Neural crest cell (in vitro differentiated cells): ENCODE measurements around the gene PCYT2. TPM values are rescaled to one million over a fixed set of nuclear protein-coding genes. Genes with fewer than 3 reads are reported as not detected.

Experiments used
- DNase-seq: peaks from one replicate; pipeline ENCODE4 v3.0.0; 2021; ENCODE audit warnings: low read depth, mixed read lengths, low spot score
- H3K27ac Mint-ChIP-seq: one replicate; pipeline ENCODE4 v1.8.0; 2021; ENCODE audit warnings: mild to moderate bottlenecking, mixed read lengths; ENCODE audit not compliant: unreplicated experiment
- H3K27me3 Mint-ChIP-seq: 2 replicates; pipeline ENCODE4 v1.8.0; 2021; ENCODE audit warnings: low read depth, mild to moderate bottlenecking, mixed read lengths
- H3K36me3 Mint-ChIP-seq: 2 replicates; pipeline ENCODE4 v1.8.0; 2021; ENCODE audit warnings: low read depth, mild to moderate bottlenecking, mixed read lengths
- H3K4me1 Mint-ChIP-seq: 2 replicates; pipeline ENCODE4 v1.8.0; 2021; ENCODE audit warnings: mixed read lengths
- H3K4me3 Mint-ChIP-seq: one replicate; pipeline ENCODE4 v1.8.0; 2021; ENCODE audit warnings: mild to moderate bottlenecking, mixed read lengths
- H3K9me3 Mint-ChIP-seq: 2 replicates; pipeline ENCODE4 v1.8.0; 2021; ENCODE audit warnings: mixed read lengths
- total RNA-seq: library from RNA; stranded (reverse); gene quantifications from 2 replicates; pipeline ENCODE4 v1.2.1, GENCODE V29; 2021
- TF ChIP-seq, protein P1 (sequence below): fragments of 200-600 bp; sonication (generic); conservative IDR thresholded peaks from 2 replicates; pipeline ENCODE4 v1.5.0; 2021; ENCODE audit warnings: antibody characterized with exemption, mild to moderate bottlenecking

Gene PCYT2
- total RNA-seq, 1 donor from 2014 or later = 92.4 TPM

DNA sequence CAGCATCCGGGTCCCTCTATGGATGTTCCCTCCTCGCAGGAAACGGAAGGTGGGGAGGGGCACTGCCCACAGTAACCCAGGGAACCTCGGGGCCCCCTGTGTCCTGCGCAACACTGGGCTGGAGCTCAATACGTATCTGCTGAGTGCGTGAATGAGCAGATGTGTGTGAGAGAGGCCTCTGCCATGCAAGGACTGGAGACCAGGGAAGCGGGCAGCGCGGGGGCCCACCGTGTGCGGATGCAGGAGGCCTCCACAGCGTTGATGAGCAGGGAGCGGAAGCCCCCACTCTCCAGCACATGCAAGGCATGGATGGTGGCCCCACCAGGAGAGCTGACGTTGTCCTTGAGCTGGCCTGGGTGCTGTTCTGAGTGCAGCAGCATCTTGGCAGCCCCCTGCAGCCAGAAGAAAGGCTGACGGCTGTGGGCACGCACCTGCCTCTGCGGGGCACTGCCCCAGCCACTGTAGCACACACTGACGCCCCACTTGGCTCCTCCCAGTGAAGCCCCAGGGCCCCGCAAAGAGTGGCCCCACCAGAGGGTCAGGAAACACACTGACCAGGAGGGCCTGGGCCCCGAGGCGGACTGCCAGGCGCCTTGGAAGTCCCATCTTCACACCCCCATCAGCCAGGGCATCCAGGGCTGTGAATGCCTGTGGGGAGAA is 23.0 kb upstream of the PCYT2 start:
- Mint-ChIP-seq H3K4me3 (peak overlapping the region; percentile 74), H3K27ac (no peak overlapping the region), H3K9me3 (no peaks in the 10 kb centered on the region), H3K36me3 (no peaks in the 10 kb centered on the region), H3K4me1 (peaks cover 23% of the 10 kb centered on the region), H3K27me3 (peaks cover 2% of the 10 kb centered on the region)
- DNase-seq = no peak
- TF ChIP-seq, protein P1, sequence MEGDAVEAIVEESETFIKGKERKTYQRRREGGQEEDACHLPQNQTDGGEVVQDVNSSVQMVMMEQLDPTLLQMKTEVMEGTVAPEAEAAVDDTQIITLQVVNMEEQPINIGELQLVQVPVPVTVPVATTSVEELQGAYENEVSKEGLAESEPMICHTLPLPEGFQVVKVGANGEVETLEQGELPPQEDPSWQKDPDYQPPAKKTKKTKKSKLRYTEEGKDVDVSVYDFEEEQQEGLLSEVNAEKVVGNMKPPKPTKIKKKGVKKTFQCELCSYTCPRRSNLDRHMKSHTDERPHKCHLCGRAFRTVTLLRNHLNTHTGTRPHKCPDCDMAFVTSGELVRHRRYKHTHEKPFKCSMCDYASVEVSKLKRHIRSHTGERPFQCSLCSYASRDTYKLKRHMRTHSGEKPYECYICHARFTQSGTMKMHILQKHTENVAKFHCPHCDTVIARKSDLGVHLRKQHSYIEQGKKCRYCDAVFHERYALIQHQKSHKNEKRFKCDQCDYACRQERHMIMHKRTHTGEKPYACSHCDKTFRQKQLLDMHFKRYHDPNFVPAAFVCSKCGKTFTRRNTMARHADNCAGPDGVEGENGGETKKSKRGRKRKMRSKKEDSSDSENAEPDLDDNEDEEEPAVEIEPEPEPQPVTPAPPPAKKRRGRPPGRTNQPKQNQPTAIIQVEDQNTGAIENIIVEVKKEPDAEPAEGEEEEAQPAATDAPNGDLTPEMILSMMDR = no peak

DNA sequence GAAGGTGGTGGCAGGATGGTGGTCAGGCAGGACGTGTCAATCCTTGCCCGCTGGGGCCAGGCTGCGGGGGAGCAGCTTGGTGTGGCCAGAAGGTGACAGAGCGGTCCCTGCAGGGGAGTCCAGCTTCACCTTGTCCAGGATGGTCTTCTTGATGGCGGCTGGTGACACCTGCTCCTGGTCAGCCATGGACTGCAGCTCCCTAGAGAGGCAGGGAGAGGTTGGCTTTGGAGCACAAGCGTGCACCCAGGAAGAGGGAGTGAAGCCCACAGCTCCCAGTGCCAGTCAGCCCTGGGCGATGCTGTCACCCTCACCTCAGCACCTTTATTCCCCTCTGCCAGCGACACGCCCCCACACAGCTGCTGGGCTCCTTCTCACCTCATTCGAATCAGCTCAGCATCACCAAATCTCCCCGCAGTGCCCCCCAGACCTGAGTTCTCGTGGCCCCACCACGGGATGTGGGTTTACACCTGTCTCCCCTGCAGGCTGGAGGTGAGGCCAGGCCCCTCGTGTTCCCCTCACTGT is 22.0 kb upstream of the PCYT2 start:
- H3K36me3 Mint-ChIP-seq = no peaks in the 10 kb centered on the region
- peak overlapping the region; percentile 57 for H3K4me3 Mint-ChIP-seq
- H3K4me1 Mint-ChIP-seq = peaks cover 19% of the 10 kb centered on the region
- peaks cover 7% of the 10 kb centered on the region for H3K27me3 Mint-ChIP-seq
- DNase-seq = no peak
- no peak overlapping the region for H3K27ac Mint-ChIP-seq
- H3K9me3 Mint-ChIP-seq = no peaks in the 10 kb centered on the region
- TF ChIP-seq, protein P1 = no peak

DNA sequence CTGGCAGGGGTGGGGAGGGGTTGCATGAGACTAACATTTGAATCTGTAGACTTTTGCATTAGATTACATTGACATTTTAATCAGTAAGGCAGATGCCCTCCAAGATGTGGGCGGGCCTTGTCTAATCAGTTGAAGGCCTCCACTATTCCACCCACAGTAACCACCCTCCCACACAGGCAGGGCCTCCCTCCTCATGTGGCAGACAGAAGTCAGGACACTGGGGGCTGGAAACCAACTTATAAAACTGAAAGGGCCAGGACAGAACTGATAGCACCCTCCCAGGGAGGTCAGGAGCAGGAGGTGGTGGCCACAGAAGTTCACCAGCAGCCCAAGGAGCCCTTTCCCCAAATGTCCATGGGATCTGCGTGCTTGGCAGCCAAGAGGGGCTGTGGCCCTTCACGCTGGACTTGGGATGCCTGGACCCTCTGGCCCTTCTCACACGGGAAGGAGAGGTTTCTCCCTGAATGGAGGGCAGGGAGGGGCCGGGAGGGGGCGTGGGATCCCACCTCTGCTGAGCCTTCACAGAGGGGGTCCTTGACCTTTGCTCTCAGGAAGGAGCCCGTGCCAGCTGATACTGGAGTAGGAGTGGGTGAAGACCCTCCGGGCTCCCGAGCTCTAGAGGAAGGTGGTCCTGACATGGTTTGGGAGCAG is 21.3 kb upstream of the PCYT2 start:
- no peak overlapping the region for H3K27ac Mint-ChIP-seq
- peaks cover 12% of the 10 kb centered on the region for H3K4me1 Mint-ChIP-seq
- TF ChIP-seq, protein P1 = no peak
- H3K27me3 Mint-ChIP-seq = peaks cover 7% of the 10 kb centered on the region
- H3K36me3 Mint-ChIP-seq = no peaks in the 10 kb centered on the region
- DNase-seq = no peak
- peak overlapping the region; percentile 77 for H3K4me3 Mint-ChIP-seq
- no peaks in the 10 kb centered on the region for H3K9me3 Mint-ChIP-seq

DNA sequence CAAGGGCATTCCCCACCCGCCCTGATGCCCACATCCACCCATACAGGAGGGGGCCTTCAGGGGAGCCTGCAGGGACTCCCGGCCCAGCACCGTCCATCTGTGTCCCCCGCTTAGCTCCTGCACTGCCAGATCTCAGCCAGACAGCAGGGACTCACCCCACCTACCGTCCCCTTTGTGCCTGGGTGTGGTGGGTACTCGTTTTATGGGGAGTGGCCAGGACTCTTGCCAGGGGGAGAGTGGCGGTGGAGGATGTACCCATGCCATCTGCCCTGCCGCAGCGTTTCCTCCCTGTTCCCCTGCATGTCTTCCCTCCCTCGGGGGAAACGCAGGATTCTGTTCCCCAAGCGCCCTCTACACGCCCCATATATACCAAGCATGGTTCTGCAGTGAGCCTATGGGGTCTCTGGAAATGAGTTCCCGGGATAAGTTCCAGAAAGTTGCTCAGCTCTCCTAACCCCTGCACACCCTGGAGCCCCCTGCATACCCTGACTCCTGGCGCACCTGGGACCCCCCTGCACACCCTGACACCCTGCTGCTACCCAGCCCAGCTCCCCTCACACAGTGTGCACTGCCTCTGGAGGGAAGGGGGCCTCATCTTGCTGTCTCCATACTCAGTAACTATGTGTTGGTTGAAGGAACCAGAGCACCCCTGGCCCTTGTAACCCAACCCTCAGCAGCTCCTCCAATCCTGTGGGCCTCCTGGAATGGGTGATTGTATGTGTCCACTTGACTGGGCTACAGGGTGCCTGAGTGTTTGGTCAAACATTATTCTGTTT is 20.5 kb upstream of the PCYT2 start:
- Mint-ChIP-seq H3K4me1 (peaks cover 11% of the 10 kb centered on the region), H3K9me3 (no peaks in the 10 kb centered on the region), H3K27me3 (peaks cover 7% of the 10 kb centered on the region), H3K27ac (no peak overlapping the region), H3K36me3 (no peaks in the 10 kb centered on the region), H3K4me3 (peak overlapping the region; percentile 77)
- TF ChIP-seq, protein P1 = no peak
- DNase-seq = no peak

DNA sequence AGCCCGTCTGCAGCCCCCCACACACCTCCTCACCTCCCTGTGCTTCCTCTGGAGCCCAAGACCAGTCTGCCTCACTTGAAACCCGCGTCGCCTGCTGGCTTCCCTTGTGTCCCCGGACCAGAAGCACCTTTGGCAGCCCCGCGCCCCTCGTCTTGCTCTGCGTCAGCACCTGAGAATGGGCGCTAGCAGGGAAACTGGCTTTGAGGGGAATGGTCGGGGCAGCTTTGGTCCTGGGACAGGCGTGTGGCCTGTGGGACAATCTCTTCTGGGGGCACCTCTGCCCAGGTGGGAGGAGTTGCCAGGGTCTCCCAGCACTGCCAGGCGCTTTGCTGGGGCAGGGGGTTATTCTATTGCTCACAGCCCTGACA is 20.0 kb upstream of the PCYT2 start:
- Mint-ChIP-seq H3K4me3 (peak overlapping the region; percentile 77), H3K27ac (no peak overlapping the region), H3K9me3 (no peaks in the 10 kb centered on the region), H3K27me3 (peaks cover 10% of the 10 kb centered on the region), H3K36me3 (no peaks in the 10 kb centered on the region), H3K4me1 (peaks cover 11% of the 10 kb centered on the region)
- DNase-seq = no peak
- TF ChIP-seq, protein P1 = no peak
